IMR-90 (cell line): ENCODE data around the gene MYH1. TPM values are rescaled to one million over a fixed set of nuclear protein-coding genes. Genes with fewer than 3 reads are reported as not detected.

Experiments used
- ATAC-seq: fragments of 200-7000 bp; cut with Tn5 transposase; 2 replicates; pipeline ENCODE4 v1.9.1; 2020; ENCODE audit warnings: low read depth, mild to moderate bottlenecking, moderate library complexity
- BruUV-seq: library from RNA; stranded (reverse); fragments of 400-500 nt; replicated peaks from 2 replicates; lab custom pipeline; 2021; lab: Mats Ljungman, UMichigan
- CTCF ChIA-PET: fragments of 300-600 bp; formaldehyde crosslinking; extraction: SDS; loops from one replicate; lab custom pipeline; 2021; ENCODE audit warnings: antibody characterized with exemption; lab: Yijun Ruan, JAX
- POLR2A ChIA-PET: fragments of 300-600 bp; sonication (Branson Sonifier 250); formaldehyde crosslinking; loops from one replicate; lab custom pipeline; 2022; ENCODE audit warnings: antibody characterized with exemption; ENCODE audit not compliant: unreplicated experiment; lab: Charles Lee
- DNase-seq: peaks from one replicate; pipeline ENCODE4 v3.0.0; 2013
- H2AFZ ChIP-seq: replicated peaks from 2 replicates; pipeline ENCODE3; 2013; ENCODE audit warnings: low read length, mild to moderate bottlenecking; ENCODE audit not compliant: poor library complexity
- H2AK5ac ChIP-seq: 2 replicates; pipeline ENCODE4 v1.6.1; 2013; ENCODE audit warnings: low read depth, low read length, inconsistent platforms
- H2AK9ac ChIP-seq: replicated peaks from 2 replicates; pipeline ENCODE3; 2013; ENCODE audit warnings: mild to moderate bottlenecking, low read depth, low read length, moderate library complexity; ENCODE audit not compliant: poor library complexity
- H2BK120ac ChIP-seq: 2 replicates; pipeline ENCODE4 v1.6.1; 2013; ENCODE audit warnings: low read depth, low read length, inconsistent platforms
- H2BK15ac ChIP-seq: 3 replicates; pipeline ENCODE4 v1.6.1; 2013; ENCODE audit warnings: low read depth, low read length, inconsistent platforms
- H2BK20ac ChIP-seq: 2 replicates; pipeline ENCODE4 v1.6.1; 2013; ENCODE audit warnings: low read depth, mild to moderate bottlenecking, inconsistent platforms, low read length, moderate library complexity
- H2BK5ac ChIP-seq: 2 replicates; pipeline ENCODE4 v1.6.1; 2013; ENCODE audit warnings: mild to moderate bottlenecking, low read depth, low read length, inconsistent platforms; ENCODE audit not compliant: poor library complexity, severe bottlenecking
- H3K14ac ChIP-seq: replicated peaks from 2 replicates; pipeline ENCODE4 v1.6.1; 2013; ENCODE audit warnings: low read depth, low read length, inconsistent platforms
- H3K18ac ChIP-seq: 2 replicates; pipeline ENCODE4 v1.6.1; 2013; ENCODE audit warnings: low read depth, low read length, control low read depth
- H3K23ac ChIP-seq: 2 replicates; pipeline ENCODE4 v1.6.1; 2013; ENCODE audit warnings: low read depth, low read length, inconsistent platforms
- H3K27ac ChIP-seq: 2 replicates; pipeline ENCODE4 v1.5.1; 2013; ENCODE audit warnings: mild to moderate bottlenecking, control low read depth, low read length; ENCODE audit not compliant: insufficient read depth
- H3K27me3 ChIP-seq: 2 replicates; pipeline ENCODE4 v1.6.1; 2013; ENCODE audit warnings: low read length; ENCODE audit not compliant: control insufficient read depth, insufficient read depth
- H3K36me3 ChIP-seq: 2 replicates; pipeline ENCODE4 v1.6.1; 2013; ENCODE audit warnings: low read length, mixed read lengths; ENCODE audit not compliant: control insufficient read depth, insufficient read depth
- H3K4ac ChIP-seq: 2 replicates; pipeline ENCODE4 v1.6.1; 2013; ENCODE audit warnings: low read depth, low read length, inconsistent platforms
- H3K4me1 ChIP-seq: 2 replicates; pipeline ENCODE4 v1.6.1; 2013; ENCODE audit warnings: low read length, mixed read lengths; ENCODE audit not compliant: control insufficient read depth, insufficient read depth
- H3K4me2 ChIP-seq: 2 replicates; pipeline ENCODE4 v1.6.1; 2013; ENCODE audit warnings: low read depth, mild to moderate bottlenecking, control low read depth, low read length, moderate library complexity
- H3K4me3 ChIP-seq: 2 replicates; pipeline ENCODE4 v1.5.1; 2013; ENCODE audit warnings: low read depth, mild to moderate bottlenecking, control low read depth, low read length, moderate library complexity; ENCODE audit not compliant: insufficient read depth
- H3K56ac ChIP-seq: 2 replicates; pipeline ENCODE4 v1.6.1; 2013; ENCODE audit warnings: low read length, inconsistent platforms; ENCODE audit not compliant: insufficient read depth; ENCODE audit errors: extremely low read depth
- H3K79me1 ChIP-seq, 2 experiments: 2 replicates each; pipeline ENCODE4 v1.6.1; 2013; ENCODE audit warnings: low read length in 2 of 2, inconsistent platforms in 1 of 2, low read depth in 1 of 2
- H3K9ac ChIP-seq: 2 replicates; pipeline ENCODE4 v1.6.1; 2013; ENCODE audit warnings: low read depth, low read length, control low read depth
- H3K9me1 ChIP-seq: 2 replicates; pipeline ENCODE4 v1.6.1; 2013; ENCODE audit warnings: low read length, inconsistent platforms; ENCODE audit not compliant: insufficient read depth
- H3K9me3 ChIP-seq: 2 replicates; pipeline ENCODE4 v1.6.1; 2013; ENCODE audit warnings: low read length; ENCODE audit not compliant: control insufficient read depth, insufficient read depth
- H4K20me1 ChIP-seq: 2 replicates; pipeline ENCODE4 v1.6.1; 2013; ENCODE audit warnings: low read length, inconsistent platforms; ENCODE audit not compliant: insufficient read depth
- H4K5ac ChIP-seq: 2 replicates; pipeline ENCODE4 v1.6.1; 2013; ENCODE audit warnings: mild to moderate bottlenecking, low read depth, low read length, control low read depth
- H4K8ac ChIP-seq, 2 experiments: 2 replicates each; pipeline ENCODE4 v1.6.1; 2013; ENCODE audit warnings: low read depth in 2 of 2, low read length in 2 of 2, control low read depth in 1 of 2, inconsistent platforms in 1 of 2
- H4K91ac ChIP-seq: 2 replicates; pipeline ENCODE4 v1.6.1; 2013; ENCODE audit warnings: low read depth, low read length, inconsistent platforms; ENCODE audit not compliant: insufficient read depth
- ELK1 ChIP-seq: fragments of 150-350 bp; IDR thresholded peaks from 2 replicates; pipeline ENCODE4 v1.6.1; 2016; ENCODE audit warnings: low read depth, mild to moderate bottlenecking, low read length, moderate library complexity, borderline replicate concordance
- FOS ChIP-seq: fragments of 150-350 bp; IDR thresholded peaks from 2 replicates; pipeline ENCODE4 v1.6.1; 2016; ENCODE audit warnings: low read depth, low read length
- MAZ ChIP-seq: IDR thresholded peaks from 2 replicates; pipeline ENCODE4 v1.6.1; 2012; ENCODE audit warnings: low read depth, mild to moderate bottlenecking, low read length, improper control_type of control experiment, moderate library complexity, borderline replicate concordance
- MXI1 ChIP-seq: IDR thresholded peaks from 2 replicates; pipeline ENCODE4 v1.6.1; 2012; ENCODE audit warnings: low read depth, mild to moderate bottlenecking, low read length, moderate library complexity, borderline replicate concordance
- NFE2L2 ChIP-seq: fragments of 150-350 bp; IDR thresholded peaks from 2 replicates; pipeline ENCODE4 v1.6.1; 2016; ENCODE audit warnings: low read depth, mild to moderate bottlenecking, low read length
- RAD21 ChIP-seq: IDR thresholded peaks from 2 replicates; pipeline ENCODE4 v1.6.1; 2012; ENCODE audit warnings: low read length, improper control_type of control experiment
- RCOR1 ChIP-seq: IDR thresholded peaks from 2 replicates; pipeline ENCODE4 v1.6.1; 2012; ENCODE audit warnings: mild to moderate bottlenecking, low read length, improper control_type of control experiment; ENCODE audit not compliant: insufficient replicate concordance
- SMC3 ChIP-seq: fragments of 150-350 bp; IDR thresholded peaks from 2 replicates; pipeline ENCODE4 v1.6.1; 2016; ENCODE audit warnings: low read depth, mild to moderate bottlenecking, antibody characterized with exemption, low read length, moderate library complexity
- USF2 ChIP-seq: fragments of 150-350 bp; IDR thresholded peaks from 2 replicates; pipeline ENCODE4 v1.6.1; 2017; ENCODE audit warnings: mild to moderate bottlenecking, antibody characterized with exemption, low read length, low read depth
- WGBS, 2 experiments: methylation state at CpG; one replicate each; pipeline versions ENCODE4 v1.1.5 to v1.1.7; 2013; ENCODE audit warnings: missing lambda C conversion rate in 2 of 2; ENCODE audit not compliant: insufficient read length in 1 of 2; ENCODE audit errors: extremely low coverage in 2 of 2; 5-methylcytosine and 5-hydroxymethylcytosine counted together
- dilution Hi-C: fragments of 300-500 bp; cut with HindIII; formaldehyde crosslinking; loops from one replicate; pipeline ENCODE4 v1.14.3; 2018; ENCODE audit warnings: low sequenced_read_pairs; ENCODE audit not compliant: unreplicated experiment
- in situ Hi-C: fragments of 300-500 bp; cut with MboI; formaldehyde crosslinking; loops from 3 replicates; pipeline ENCODE4 v1.14.3; 2019; ENCODE audit warnings: low sequenced_read_pairs, inconsistent platforms, mixed read lengths
- intact Hi-C: fragments of 100-400 bp; cut with micrococcal nuclease; formaldehyde crosslinking; loops from 2 replicates; pipeline ENCODE4 v1.10.0; 2022
- polyA plus RNA-seq, 3 experiments: library from polyadenylated mRNA; depleted of rRNA; stranded (reverse); fragments of >200 nt; gene quantifications; 2 replicates each; pipeline ENCODE4 v1.2.3, GENCODE V29; 2012; ENCODE audit warnings: low replicate concordance in 1 of 3
- total RNA-seq: library from RNA; depleted of rRNA; stranded (reverse); fragments of >200 nt; gene quantifications from 2 replicates; pipeline ENCODE4 v1.2.3, GENCODE V29; 2012

MYH1 gene
- total and polyA plus RNA-seq, 2 of the 4 experiments (the other 2 are of a cell fraction) = not detected

DNA sequence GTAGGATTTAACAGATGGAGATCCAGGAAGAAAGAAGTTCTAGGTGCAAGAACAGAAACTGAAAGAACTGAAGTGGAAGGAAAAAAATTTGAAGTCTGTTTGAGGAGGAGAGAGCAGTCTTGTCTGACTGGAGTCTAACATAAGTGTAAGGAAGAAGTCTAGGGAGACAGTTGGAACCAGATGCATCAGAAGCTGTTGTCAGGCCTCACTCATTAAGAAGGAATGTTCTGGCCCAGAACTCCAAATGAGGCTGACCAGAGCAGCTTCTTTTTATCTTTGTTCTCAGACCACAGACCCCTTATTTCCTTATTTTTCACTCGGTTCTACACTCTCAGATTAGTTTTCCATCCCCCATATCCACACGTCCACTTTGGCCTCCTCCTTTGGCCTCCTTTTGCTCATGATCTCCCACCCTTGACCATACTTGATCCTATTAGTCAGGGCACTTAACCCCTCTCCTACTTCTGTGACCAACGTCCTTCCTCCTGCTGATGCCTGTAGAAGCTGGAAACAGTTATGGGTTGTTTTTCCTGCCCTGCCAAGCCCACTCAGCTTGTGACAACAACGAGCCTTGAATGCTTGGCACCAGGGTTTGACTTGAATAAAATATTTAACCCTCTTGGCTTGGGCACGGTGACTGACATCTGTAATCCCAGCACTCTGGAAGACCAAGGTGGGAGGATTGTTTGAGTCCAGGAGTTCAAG is 38.1 kb upstream of the MYH1 start:
- H3K4me2 ChIP-seq = no peak overlapping the region
- no peaks in the 10 kb centered on the region for H3K4me1 ChIP-seq
- DNase-seq (no peak), ATAC-seq (no peak)
- no peaks in the 10 kb centered on the region for H3K27me3 ChIP-seq
- H3K79me1 ChIP-seq = no peaks in the 10 kb centered on the region
- H3K14ac ChIP-seq = no peak overlapping the region
- H4K8ac ChIP-seq = no peak overlapping the region
- in situ Hi-C loops (no loop called here), intact Hi-C loops (no loop called here), dilution Hi-C loops (no loop called here)
- no peak overlapping the region for H3K56ac ChIP-seq
- no peak for TF ChIP-seq MAZ
- no peak for TF ChIP-seq ELK1
- no peak for TF ChIP-seq RCOR1
- TF ChIP-seq FOS = no peak
- TF ChIP-seq USF2 = no peak
- TF ChIP-seq NFE2L2 = no peak
- no peak for TF ChIP-seq RAD21
- no peak for TF ChIP-seq MXI1
- TF ChIP-seq SMC3 = no peak
- H2AK9ac ChIP-seq = no peak overlapping the region
- H2BK5ac ChIP-seq = no peak overlapping the region
- H3K9me1 ChIP-seq = no peaks in the 10 kb centered on the region
- no peak overlapping the region for H3K4ac ChIP-seq
- peaks cover 2% of the 10 kb centered on the region; the same call in 1 of the 2 replicates for H3K9me3 ChIP-seq
- no peak overlapping the region for H3K9ac ChIP-seq
- no peak overlapping the region for H2AFZ ChIP-seq
- no peak overlapping the region for H2AK5ac ChIP-seq
- H3K36me3 ChIP-seq = no peaks in the 10 kb centered on the region
- H3K18ac ChIP-seq = no peak overlapping the region
- no peak overlapping the region for H4K91ac ChIP-seq
- no TSS peak for BruUV-seq
- CTCF ChIA-PET = no interaction called here
- WGBS, 2 experiments = no CpG with 5 or more reads among the region's 5 CpGs
- no peak overlapping the region for H3K27ac ChIP-seq
- no peaks in the 10 kb centered on the region for H4K20me1 ChIP-seq
- no peak overlapping the region for H2BK15ac ChIP-seq
- H3K4me3 ChIP-seq = no peak overlapping the region
- no peak overlapping the region for H4K5ac ChIP-seq
- H3K23ac ChIP-seq = no peak overlapping the region
- POLR2A ChIA-PET = no interaction called here
- no peak overlapping the region for H2BK120ac ChIP-seq
- no peak overlapping the region for H2BK20ac ChIP-seq
